ENCODE measurements around the gene PRICKLE2.

DNA sequence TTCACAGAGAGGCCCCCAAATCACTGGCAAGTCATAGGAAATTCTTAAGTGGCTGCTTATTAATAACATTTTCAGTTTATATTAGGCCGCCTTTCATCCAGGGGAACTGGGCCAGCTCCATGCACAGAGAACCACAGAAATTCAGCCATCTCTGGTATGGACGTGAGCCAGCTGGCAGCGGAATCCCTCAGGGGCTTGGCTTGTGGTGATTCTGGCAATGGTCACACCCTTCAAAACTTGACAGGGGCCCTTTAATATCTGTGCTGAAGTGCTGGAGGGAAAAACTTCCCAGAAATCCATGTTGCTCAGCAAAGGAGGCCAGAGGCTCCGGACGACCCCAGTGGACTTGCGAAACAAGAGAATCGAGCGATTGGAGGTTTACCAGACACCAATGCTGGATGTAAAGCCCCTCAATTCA, 11.3 kb downstream of the PRICKLE2 start:
- no peak for TF ChIP-seq CTCF (IDR thresholded peaks at IDR 0.05)
- TF ChIP-seq POLR2A (IDR thresholded peaks at IDR 0.05): no peak

Measured in testis (tissue), 2 donors.